Measurements from ENCODE around the gene TOPAZ1.

TOPAZ1 gene

DNA sequence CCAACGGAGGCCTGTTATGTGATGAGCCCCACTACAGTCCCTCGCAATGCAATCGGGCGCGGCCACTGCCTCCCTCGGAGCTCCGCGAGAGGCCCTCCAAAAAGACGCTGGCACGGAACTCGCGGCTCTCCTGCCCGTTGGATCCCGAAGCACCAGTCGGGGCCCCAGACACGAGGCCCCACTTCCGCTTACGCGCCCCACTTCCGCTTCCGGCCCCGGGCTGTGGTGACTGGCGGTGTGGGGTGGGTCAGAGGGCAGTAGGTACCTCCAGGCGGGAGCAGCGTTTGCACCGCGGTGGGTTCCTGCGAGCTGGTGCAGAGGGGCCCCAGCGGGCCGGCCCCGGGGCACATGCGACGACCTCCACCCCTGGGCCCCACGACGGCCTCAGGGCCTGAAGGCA lies at the start of gene TOPAZ1:
TSS of gene TOPAZ1 (plus strand) at position 181 of the 400 bp plus-strand sequence. CDS start at position 349, 168 bp downstream.
- no peak for DNase-seq (ENCODE audit: low spot score)

DNA sequence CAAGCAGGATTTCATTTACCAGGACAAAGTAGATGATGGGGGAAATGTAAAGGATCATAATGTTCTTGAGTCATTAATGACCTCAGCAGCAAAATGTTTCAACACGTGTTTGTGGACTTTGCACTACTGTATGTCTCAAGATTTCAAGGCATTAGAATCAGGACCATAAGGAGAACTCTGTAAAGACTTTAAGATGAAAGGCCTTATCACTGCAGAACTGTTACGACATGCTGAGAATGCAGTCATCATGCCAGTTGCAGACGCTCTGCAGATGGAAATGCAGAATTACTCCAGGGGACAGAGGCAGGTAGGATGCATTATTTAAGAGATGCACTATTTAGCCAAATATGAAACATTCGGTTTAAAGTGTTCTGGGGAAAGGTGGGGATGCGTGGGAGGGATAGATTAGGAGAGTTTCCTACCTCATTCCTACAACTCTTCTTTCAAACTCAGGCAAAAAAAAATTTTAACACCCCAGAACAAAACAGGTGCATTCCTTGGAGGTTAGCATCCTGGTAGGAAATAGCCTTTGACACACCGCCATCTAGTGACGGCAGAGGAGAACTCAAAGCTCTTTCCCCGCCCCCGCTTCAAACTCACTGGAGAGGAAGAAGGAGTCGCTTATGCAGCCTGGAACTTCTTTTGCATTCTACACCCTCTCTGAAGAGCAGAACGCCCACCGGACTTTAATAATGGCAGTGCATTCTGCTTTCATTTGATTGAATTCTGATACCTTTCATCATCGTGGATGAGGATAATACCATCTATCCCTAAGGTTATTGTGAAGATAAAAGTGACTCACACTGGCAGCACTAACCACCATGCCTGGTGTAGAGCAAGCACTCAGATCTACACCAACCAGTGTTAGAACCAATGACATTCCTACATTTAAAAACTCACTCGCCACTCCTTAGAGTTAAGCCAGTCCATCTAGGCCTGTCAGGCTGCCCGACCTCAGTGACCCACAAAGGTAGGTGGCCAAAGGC lies 43.1 kb upstream of the TOPAZ1 start:
- no peak for DNase-seq (ENCODE audit: low spot score)
- Histone ChIP-seq H3K4me3 (no peak overlapping the region), H3K27ac (no peak overlapping the region)
- TF ChIP-seq CTCF (IDR thresholded peaks at IDR 0.05), result peak; percentile 65

More for the DNA sequence above, at the start of gene TOPAZ1:
- no peak for TF ChIP-seq CTCF (IDR thresholded peaks at IDR 0.05)
- Histone ChIP-seq H3K4me3 (no peak within 1 kb of the TSS), H3K27ac (no peak within 1 kb of the TSS)

- no peak overlapping the region for H3K4me3 ChIP-seq
- no peak for TF ChIP-seq CTCF (IDR thresholded peaks at IDR 0.05)
- H3K27ac ChIP-seq, result no peak overlapping the region
- no peak for DNase-seq (ENCODE audit: low spot score)
These were observed 35.4 kb upstream of the TOPAZ1 start for GRCh38 chr3:44206261-44206660.

DNA sequence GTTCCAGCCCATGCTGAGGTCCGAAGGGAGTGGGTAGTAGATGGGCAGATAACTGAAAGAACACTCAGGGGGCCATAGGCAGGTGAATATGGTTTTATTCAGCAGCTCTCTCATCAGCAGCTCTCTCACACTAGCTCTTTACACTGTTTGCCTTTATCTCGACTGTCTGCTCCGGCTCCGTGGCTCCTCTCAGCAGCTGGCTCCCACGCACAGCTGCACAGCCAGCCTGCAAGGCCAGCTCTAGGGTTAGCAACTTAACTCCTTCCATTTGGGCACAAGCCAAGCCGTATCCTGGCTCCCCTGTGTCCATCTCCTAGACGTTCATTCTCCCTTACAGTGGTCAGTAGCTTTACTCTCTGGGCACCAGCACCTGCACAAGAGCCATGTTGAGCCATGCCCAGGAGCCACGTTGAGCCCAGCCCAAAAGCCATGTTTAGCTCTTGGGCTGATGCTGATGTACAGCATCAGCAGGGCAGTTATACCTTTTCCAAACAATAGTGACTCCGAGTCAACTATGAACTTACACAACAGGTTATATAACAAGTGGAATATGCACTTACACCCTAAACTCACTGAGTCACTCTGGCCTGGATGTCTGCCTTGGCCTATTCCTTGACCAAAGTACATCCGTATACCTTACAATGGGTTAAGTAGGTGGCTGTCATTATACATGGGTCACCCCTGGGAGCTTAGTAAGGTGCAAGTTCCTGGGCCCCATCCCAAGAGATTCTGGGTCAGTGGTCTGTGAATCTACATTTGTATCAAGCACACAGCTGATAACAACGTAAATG lies 34.6 kb upstream of the TOPAZ1 start:
- DNase-seq (ENCODE audit: low spot score), result no peak
- H3K4me3 ChIP-seq, result no peak overlapping the region
- TF ChIP-seq CTCF (IDR thresholded peaks at IDR 0.05), result no peak
- no peak overlapping the region for H3K27ac ChIP-seq

DNA sequence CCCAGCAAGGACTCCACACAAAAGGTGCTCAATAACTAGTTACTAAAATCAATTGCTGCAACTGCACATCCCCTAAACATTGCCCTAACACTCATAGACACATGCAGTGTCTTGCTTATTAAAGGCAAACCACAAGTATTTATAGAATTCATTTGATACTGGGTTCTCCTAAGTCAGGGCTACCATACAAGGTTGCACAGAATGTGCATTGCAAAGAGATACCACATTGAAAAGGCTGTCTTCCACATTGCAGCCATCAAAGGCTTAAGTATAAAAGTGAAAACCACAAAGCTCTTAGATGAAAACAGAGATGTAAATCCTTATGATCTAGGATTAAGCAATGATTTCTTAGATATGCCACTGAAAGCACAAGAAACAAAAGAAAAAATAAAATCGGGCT lies 33.6 kb upstream of the TOPAZ1 start:
- DNase-seq (ENCODE audit: low spot score), result no peak
- H3K4me3 ChIP-seq, result no peak overlapping the region
- no peak for TF ChIP-seq CTCF (IDR thresholded peaks at IDR 0.05)
- no peak overlapping the region for H3K27ac ChIP-seq

DNA sequence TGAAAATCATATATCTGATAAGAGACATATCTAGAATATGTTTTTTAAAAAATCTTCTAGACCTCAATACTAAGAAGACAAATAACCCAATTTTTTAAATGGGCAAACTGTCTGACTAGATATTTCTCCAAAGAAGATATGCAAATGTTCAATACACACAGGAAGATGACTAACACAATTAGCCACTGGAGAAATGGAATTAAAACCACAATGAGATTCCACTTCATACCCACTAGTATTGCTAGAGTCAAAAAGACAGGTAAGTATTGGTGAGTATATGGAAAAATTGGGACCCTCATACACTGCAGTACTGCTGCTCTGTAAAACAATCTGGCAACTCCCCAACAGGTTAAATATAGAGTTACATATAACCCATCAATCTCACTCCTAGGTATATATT lies 33.1 kb upstream of the TOPAZ1 start:
- Histone ChIP-seq H3K4me3 (no peak overlapping the region), H3K27ac (no peak overlapping the region)
- no peak for DNase-seq (ENCODE audit: low spot score)
- TF ChIP-seq CTCF (IDR thresholded peaks at IDR 0.05), result no peak
